Left colon (tissue), 2 donors: Measurements from ENCODE around the gene EHD1. TPM values are rescaled to one million over a fixed set of nuclear protein-coding genes. Genes with fewer than 3 reads are reported as not detected.

Source experiments
- ATAC-seq: fragments of 200-7000 bp; cut with Tn5 transposase; one replicate; pipeline ENCODE4 v1.9.1; 2020; ENCODE audit warnings: mild to moderate bottlenecking, moderate library complexity
- DNase-seq, 2 donors: peaks; one replicate each; pipeline ENCODE4 v3.0.0-alpha.2; 2020
- intact Hi-C, 2 donors: fragments of 100-400 bp; cut with DNase I in 1 of 2; cut with micrococcal nuclease in 1 of 2; formaldehyde crosslinking; loops; one replicate each; pipeline versions ENCODE4 v1.11.2 to v1.14.0; 2022; cut with DNase I, micrococcal nuclease
- total RNA-seq, 2 donors: library from RNA; stranded (reverse); fragmentation: NEBNext Ultra II Directional; extraction: Animal tissue kit (Norgen Biotek cat#: 25700); gene quantifications; one replicate each; pipeline ENCODE4 v1.2.1, GENCODE V29; 2021
- donor health status: DM: no; HTN: no; CAD: no.
- donor health status: DM: yes; HTN: yes; CAD: no.

EHD1 gene
- total RNA-seq, 2 donors from 2014 or later, result 76.1 to 91.5 TPM

GRCh38 chr11:64879244-64879900 is 951 bp upstream of the EHD1 start:
- intact Hi-C loops, result no loop called here
- DNase-seq (peak in 1 of 2 donors; percentile 57), ATAC-seq (peak; percentile 15)

GRCh38 chr11:64878223-64878493 is 263 bp downstream of the EHD1 start:
- ATAC-seq (peak; percentile 23), DNase-seq (no peak)
- intact Hi-C loops, result no loop called here

GRCh38 chr11:64877390-64878222 is 815 bp downstream of the EHD1 start:
- intact Hi-C loops, result no loop called here
- ATAC-seq, result peak; percentile 11
- peak in 1 of 2 donors; percentile 62 for DNase-seq

- DNase-seq, result peak in 1 of 2 donors; percentile 55
- peak; percentile 20 for ATAC-seq
- intact Hi-C loops, result no loop called here
Observed at GRCh38 chr11:64876835-64877341, 1.5 kb downstream of the EHD1 start.

- no peak for ATAC-seq
- DNase-seq, result no peak
- intact Hi-C loops, result no loop called here
Observed at GRCh38 chr11:64876229-64876750, 2.1 kb downstream of the EHD1 start.

- intact Hi-C loops, result no loop called here
- DNase-seq (no peak), ATAC-seq (no peak)
Observed at GRCh38 chr11:64875369-64876228, 2.8 kb downstream of the EHD1 start.

GRCh38 chr11:64874308-64875240 is 3.8 kb downstream of the EHD1 start:
- intact Hi-C loops, result no loop called here
- DNase-seq (no peak), ATAC-seq (no peak)

- intact Hi-C loops, result no loop called here
- ATAC-seq (peak; percentile 51), DNase-seq (peak in 1 of 2 donors; percentile 11)
Observed at GRCh38 chr11:64872790-64873488, 5.5 kb downstream of the EHD1 start.

- intact Hi-C loops, result no loop called here
- ATAC-seq, result no peak
- no peak for DNase-seq
Observed at GRCh38 chr11:64871492-64871891, 6.9 kb downstream of the EHD1 start.

GRCh38 chr11:64870893-64871466 is 7.4 kb downstream of the EHD1 start:
- peak; percentile 70 for ATAC-seq

GRCh38 chr11:64870176-64870892 is 8.1 kb downstream of the EHD1 start:
- DNase-seq (peak in 1 of 2 donors; percentile 26), ATAC-seq (no peak)
- intact Hi-C loops, result no loop called here

More at GRCh38 chr11:64870893-64871466, 7.4 kb downstream of the EHD1 start:
- intact Hi-C loops, result no loop called here
- peak in 1 of 2 donors; percentile 48 for DNase-seq

- no peak for ATAC-seq
- intact Hi-C loops, result no loop called here
- peak in 1 of 2 donors; percentile 38 for DNase-seq
Observed at GRCh38 chr11:64869571-64870175, 8.7 kb downstream of the EHD1 start.

- peak in 1 of 2 donors; percentile 24 for DNase-seq
- ATAC-seq, result no peak
- intact Hi-C loops, result no loop called here
Observed at GRCh38 chr11:64868904-64869570, 9.4 kb downstream of the EHD1 start.

GRCh38 chr11:64867748-64868462 is 10.5 kb downstream of the EHD1 start:
- intact Hi-C loops, result no loop called here
- ATAC-seq (no peak), DNase-seq (no peak)

- intact Hi-C loops, result no loop called here
Observed at GRCh38 chr11:64866173-64866491, 12.3 kb downstream of the EHD1 start.

More at GRCh38 chr11:64866173-64866491, 12.3 kb downstream of the EHD1 start:
- no peak for ATAC-seq
- no peak for DNase-seq
